B cell (primary cell): ENCODE results near the gene CDH20. TPM values are rescaled to one million over a fixed set of nuclear protein-coding genes. Genes with fewer than 3 reads are reported as not detected.

Experiments used
- ATAC-seq: fragments of 200-7000 bp; cut with Tn5 transposase; one replicate; pipeline ENCODE4 v1.10.0; 2021; ENCODE audit warnings: low read depth, mild to moderate bottlenecking, moderate number of reproducible peaks, moderate library complexity
- CTCF ChIA-PET: fragments of 350-600 bp; sonication (Branson Sonifier 250); formaldehyde crosslinking; loops from one replicate; lab custom pipeline; 2021; ENCODE audit warnings: antibody characterized with exemption, inconsistent platforms; lab: Charles Lee
- POLR2A ChIA-PET: fragments of 350-600 bp; sonication (Branson Sonifier 250); formaldehyde crosslinking; loops from one replicate; lab custom pipeline; 2021; ENCODE audit warnings: antibody characterized with exemption; lab: Charles Lee
- DNase-seq: peaks from one replicate; pipeline ENCODE4 v3.0.0; 2013
- H2AFZ ChIP-seq: 2 replicates; pipeline ENCODE4 v1.6.1; 2012; ENCODE audit warnings: mild to moderate bottlenecking, low read depth, low read length; ENCODE audit not compliant: insufficient read depth, poor library complexity, severe bottlenecking
- H3K27ac ChIP-seq, 2 donors: 1 replicate in 1 of 2; 2 replicates in 1 of 2; pipeline ENCODE4 v1.5.1; 2012 to 2013; ENCODE audit warnings: low read length in 2 of 2, mild to moderate bottlenecking in 2 of 2, moderate library complexity in 1 of 2
- H3K27me3 ChIP-seq, 4 experiments: fragments of 200-600 bp in 1 of 4; sonication (generic) in 1 of 4; replicated peaks in 1 of 4; 1 replicate in 2 of 4; 2 replicates in 2 of 4; pipeline versions ENCODE4 v1.6.1 to v1.7.0; 2013 to 2016; ENCODE audit warnings: low read length in 3 of 4, mild to moderate bottlenecking in 2 of 4, mixed read lengths in 1 of 4, moderate library complexity in 1 of 4; ENCODE audit not compliant: insufficient read depth in 4 of 4, control insufficient read depth in 3 of 4; ENCODE audit errors: control extremely low read depth in 1 of 4
- H3K36me3 ChIP-seq, 2 experiments: replicated peaks in 1 of 2; 1 replicate in 1 of 2; 2 replicates in 1 of 2; pipeline versions ENCODE4 v1.6.1 to v1.7.1; 2013; ENCODE audit warnings: low read length in 1 of 2; ENCODE audit not compliant: insufficient read depth in 2 of 2, control insufficient read depth in 1 of 2; ENCODE audit errors: control extremely low read depth in 1 of 2, extremely low read depth in 1 of 2
- H3K4me1 ChIP-seq, 2 donors: fragments of 200-600 bp in 1 of 2; sonication (generic) in 1 of 2; 1 replicate in 1 of 2; 2 replicates in 1 of 2; pipeline versions ENCODE4 v1.5.1 to v1.6.1; 2013 to 2017; ENCODE audit warnings: low read length in 2 of 2; ENCODE audit not compliant: control insufficient read depth in 2 of 2, insufficient read depth in 2 of 2
- H3K4me2 ChIP-seq: replicated peaks from 2 replicates; pipeline ENCODE3; 2012; ENCODE audit warnings: mild to moderate bottlenecking, low read depth, low read length; ENCODE audit not compliant: poor library complexity, severe bottlenecking
- H3K4me3 ChIP-seq, 5 experiments: fragments of 200-600 bp in 1 of 5; sonication (generic) in 1 of 5; 1 replicate in 3 of 5; 2 replicates in 2 of 5; pipeline versions ENCODE4 v1.5.1 to v1.7.0; 2011 to 2016; ENCODE audit warnings: low read length in 4 of 5, mild to moderate bottlenecking in 4 of 5, low read depth in 2 of 5, control low read depth in 1 of 5, moderate library complexity in 1 of 5; ENCODE audit not compliant: insufficient read depth in 1 of 5; ENCODE audit errors: control extremely low read depth in 1 of 5, extremely low read depth in 1 of 5
- H3K79me2 ChIP-seq: fragments of 200-600 bp; sonication (generic); one replicate; pipeline ENCODE4 v1.6.0; 2016; ENCODE audit warnings: low read length; ENCODE audit not compliant: control insufficient read depth, insufficient read depth
- H3K9ac ChIP-seq: fragments of 200-600 bp; sonication (generic); 2 replicates; pipeline ENCODE4 v1.6.1; 2017; ENCODE audit warnings: mild to moderate bottlenecking, low read length, moderate library complexity
- H3K9me3 ChIP-seq, 3 donors: one replicate each; pipeline versions ENCODE4 v1.6.1 to v1.7.1; 2013; ENCODE audit warnings: low read length in 2 of 3; ENCODE audit not compliant: control insufficient read depth in 2 of 3, insufficient read depth in 1 of 3; ENCODE audit errors: control extremely low read depth in 1 of 3
- H4K20me1 ChIP-seq: 2 replicates; pipeline ENCODE4 v1.6.0; 2012; ENCODE audit warnings: mild to moderate bottlenecking, low read length; ENCODE audit not compliant: insufficient read depth, control insufficient read depth, poor library complexity, severe bottlenecking
- H3K27ac Mint-ChIP-seq: one replicate; pipeline ENCODE4 v1.8.0; 2021; ENCODE audit warnings: mixed read lengths
- H3K27me3 Mint-ChIP-seq: one replicate; pipeline ENCODE4 v1.8.0; 2021; ENCODE audit warnings: mixed read lengths
- H3K4me1 Mint-ChIP-seq: one replicate; pipeline ENCODE4 v1.8.0; 2021; ENCODE audit warnings: mixed read lengths
- H3K4me3 Mint-ChIP-seq: one replicate; pipeline ENCODE4 v1.8.0; 2021; ENCODE audit warnings: mixed read lengths
- H3K9me3 Mint-ChIP-seq: one replicate; pipeline ENCODE4 v1.8.0; 2022; ENCODE audit warnings: mixed read lengths; ENCODE audit not compliant: insufficient read depth
- EZH2 ChIP-seq: IDR thresholded peaks from 2 replicates; pipeline ENCODE4 v1.6.1; 2012; ENCODE audit warnings: borderline replicate concordance, low read depth, mild to moderate bottlenecking, moderate library complexity, low read length; ENCODE audit not compliant: insufficient read depth, poor library complexity, severe bottlenecking
- WGBS: methylation state at CpG from one replicate; pipeline ENCODE4 v1.1.5; 2013; ENCODE audit warnings: missing lambda C conversion rate; ENCODE audit not compliant: insufficient coverage; 5-methylcytosine and 5-hydroxymethylcytosine counted together
- intact Hi-C: fragments of 100-400 bp; cut with micrococcal nuclease; formaldehyde crosslinking; loops from one replicate; pipeline ENCODE4 v1.10.0; 2022
- polyA plus RNA-seq: library from polyadenylated mRNA; depleted of rRNA; stranded (reverse); fragments of >200 nt; gene quantifications from 2 replicates; pipeline ENCODE4 v1.2.3, GENCODE V29; 2012
- total RNA-seq, 2 donors: library from RNA; stranded (reverse); fragments of 120-200 nt in 1 of 2; gene quantifications; 1 replicate in 1 of 2; 2 replicates in 1 of 2; pipeline versions ENCODE4 v1.2.3 to v1.2.4, GENCODE V29; 2013 to 2022
- TF ChIP-seq, protein P1 (sequence below): fragments of 200-600 bp; IDR thresholded peaks from one replicate; pipeline ENCODE4 v1.8.0; 2022; ENCODE audit warnings: antibody characterized with exemption, mild to moderate bottlenecking

CDH20 gene
- total and polyA plus RNA-seq, 2 donors (not counting 1 experiment from before 2014, with no cell fraction given) = 0.09 TPM; not detected in 1

DNA sequence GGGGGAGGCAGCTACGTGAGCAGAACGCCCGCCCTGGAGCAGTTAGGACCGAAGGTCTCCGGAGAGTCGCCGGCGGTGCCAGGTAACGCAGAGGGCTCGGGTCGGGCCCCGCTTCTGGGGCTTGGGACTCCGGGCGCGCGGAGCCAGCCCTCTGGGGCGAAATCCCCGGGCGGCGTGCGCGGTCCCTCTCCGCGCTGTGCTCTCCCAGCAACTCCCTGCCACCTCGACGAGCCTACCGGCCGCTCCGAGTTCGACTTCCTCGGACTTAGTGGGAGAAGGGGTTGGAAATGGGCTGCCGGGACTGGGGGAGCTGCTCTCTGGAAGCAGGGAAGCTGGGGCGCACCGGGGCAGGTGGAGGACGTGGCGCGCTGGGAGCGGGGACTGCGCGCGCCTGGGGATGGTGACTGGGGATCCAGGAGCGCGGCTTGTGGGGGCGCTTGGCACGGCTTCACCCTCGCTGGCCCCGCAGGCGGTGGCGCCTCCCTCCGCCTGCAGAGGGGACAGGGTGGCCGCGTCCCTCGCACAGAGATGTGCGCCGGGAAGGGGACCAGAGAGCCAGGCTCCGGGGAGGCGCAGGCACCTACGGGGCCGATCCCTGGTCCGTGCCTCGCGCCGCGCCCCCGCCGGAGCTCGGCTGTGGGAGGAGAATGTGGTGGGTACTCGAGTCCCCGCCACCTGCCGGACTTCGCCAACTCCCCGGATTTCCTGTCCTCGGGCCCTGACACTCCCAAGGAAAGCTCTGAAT, 688 bp downstream of the CDH20 start:
- Histone ChIP-seq H3K4me3 (no peak overlapping the region), H3K4me1 (no peaks in the 10 kb centered on the region), H3K36me3 (no peaks in the 10 kb centered on the region), H3K27me3 (peaks cover 0 to 27% (median 7%) of the 10 kb centered on the region in 4 experiments), H4K20me1 (no peaks in the 10 kb centered on the region), H2AFZ (no peak overlapping the region), H3K27ac (no peak overlapping the region), H3K4me2 (no peak overlapping the region), H3K9ac (no peak overlapping the region), H3K79me2 (no peaks in the 10 kb centered on the region), H3K9me3 (peaks cover 0 to 3% (median 0%) of the 10 kb centered on the region in 3 donors)
- peaks cover 1% of the 10 kb centered on the region for H3K4me1 Mint-ChIP-seq
- 9% methylated on average over 67 of the region's 73 CpGs for WGBS
- no peak overlapping the region for H3K4me3 Mint-ChIP-seq
- ChIA-PET CTCF (no interaction called here), POLR2A (no interaction called here)
- DNase-seq (no peak), ATAC-seq (no peak)
- no peak for TF ChIP-seq EZH2
- TF ChIP-seq, protein P1, sequence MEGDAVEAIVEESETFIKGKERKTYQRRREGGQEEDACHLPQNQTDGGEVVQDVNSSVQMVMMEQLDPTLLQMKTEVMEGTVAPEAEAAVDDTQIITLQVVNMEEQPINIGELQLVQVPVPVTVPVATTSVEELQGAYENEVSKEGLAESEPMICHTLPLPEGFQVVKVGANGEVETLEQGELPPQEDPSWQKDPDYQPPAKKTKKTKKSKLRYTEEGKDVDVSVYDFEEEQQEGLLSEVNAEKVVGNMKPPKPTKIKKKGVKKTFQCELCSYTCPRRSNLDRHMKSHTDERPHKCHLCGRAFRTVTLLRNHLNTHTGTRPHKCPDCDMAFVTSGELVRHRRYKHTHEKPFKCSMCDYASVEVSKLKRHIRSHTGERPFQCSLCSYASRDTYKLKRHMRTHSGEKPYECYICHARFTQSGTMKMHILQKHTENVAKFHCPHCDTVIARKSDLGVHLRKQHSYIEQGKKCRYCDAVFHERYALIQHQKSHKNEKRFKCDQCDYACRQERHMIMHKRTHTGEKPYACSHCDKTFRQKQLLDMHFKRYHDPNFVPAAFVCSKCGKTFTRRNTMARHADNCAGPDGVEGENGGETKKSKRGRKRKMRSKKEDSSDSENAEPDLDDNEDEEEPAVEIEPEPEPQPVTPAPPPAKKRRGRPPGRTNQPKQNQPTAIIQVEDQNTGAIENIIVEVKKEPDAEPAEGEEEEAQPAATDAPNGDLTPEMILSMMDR = no peak
- H3K9me3 Mint-ChIP-seq = no peaks in the 10 kb centered on the region
- intact Hi-C loops = no loop called here
- peaks cover 40% of the 10 kb centered on the region for H3K27me3 Mint-ChIP-seq
- H3K27ac Mint-ChIP-seq = no peak overlapping the region

- peaks cover 0 to 3% (median 0%) of the 10 kb centered on the region in 3 donors for H3K9me3 ChIP-seq
- Mint-ChIP-seq H3K27ac (no peak overlapping the region), H3K9me3 (no peaks in the 10 kb centered on the region), H3K27me3 (peaks cover 40% of the 10 kb centered on the region), H3K4me3 (no peak overlapping the region), H3K4me1 (peaks cover 1% of the 10 kb centered on the region)
- no peaks in the 10 kb centered on the region for H4K20me1 ChIP-seq
- TF ChIP-seq EZH2 = no peak
- TF ChIP-seq, protein P1 = no peak
- POLR2A ChIA-PET = no interaction called here
- no peaks in the 10 kb centered on the region for H3K4me1 ChIP-seq
- H3K4me2 ChIP-seq = no peak overlapping the region
- H3K27ac ChIP-seq = no peak overlapping the region
- CTCF ChIA-PET = no interaction called here
- H3K27me3 ChIP-seq = peaks cover 0 to 27% (median 7%) of the 10 kb centered on the region in 4 experiments
- WGBS = 7% methylated on average over 12 of the region's 13 CpGs
- intact Hi-C loops = no loop called here
- DNase-seq = no peak
- H3K36me3 ChIP-seq = no peaks in the 10 kb centered on the region
- H3K79me2 ChIP-seq = no peaks in the 10 kb centered on the region
- H2AFZ ChIP-seq = no peak overlapping the region
- no peak overlapping the region for H3K4me3 ChIP-seq
- no peak overlapping the region for H3K9ac ChIP-seq
- no peak for ATAC-seq
These were observed 1.2 kb downstream of the CDH20 start for GRCh38 chr18:61334491-61334850.
